ENCODE data around the gene ZMYND10.

DNA sequence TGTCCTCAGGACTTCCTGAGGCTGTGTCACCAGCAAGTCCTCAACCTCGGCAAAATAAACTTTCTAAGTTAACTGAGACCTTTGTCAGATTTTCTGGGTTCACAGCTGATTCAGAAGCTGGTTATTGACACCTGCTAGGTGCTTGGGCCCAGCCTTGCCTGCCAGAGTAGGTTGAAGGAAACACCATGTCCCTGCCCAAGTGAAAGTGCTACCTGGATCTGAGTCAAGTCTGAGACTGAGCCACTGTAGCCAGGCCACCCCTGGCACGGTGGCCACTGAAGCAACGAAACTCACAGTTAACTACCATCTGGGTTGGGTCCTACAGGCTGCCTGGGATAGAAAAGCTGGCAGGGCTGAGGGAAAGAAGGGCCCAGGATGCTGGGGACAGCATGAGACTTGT lies 31.2 kb downstream of the ZMYND10 start:
- TF ChIP-seq, protein P1, sequence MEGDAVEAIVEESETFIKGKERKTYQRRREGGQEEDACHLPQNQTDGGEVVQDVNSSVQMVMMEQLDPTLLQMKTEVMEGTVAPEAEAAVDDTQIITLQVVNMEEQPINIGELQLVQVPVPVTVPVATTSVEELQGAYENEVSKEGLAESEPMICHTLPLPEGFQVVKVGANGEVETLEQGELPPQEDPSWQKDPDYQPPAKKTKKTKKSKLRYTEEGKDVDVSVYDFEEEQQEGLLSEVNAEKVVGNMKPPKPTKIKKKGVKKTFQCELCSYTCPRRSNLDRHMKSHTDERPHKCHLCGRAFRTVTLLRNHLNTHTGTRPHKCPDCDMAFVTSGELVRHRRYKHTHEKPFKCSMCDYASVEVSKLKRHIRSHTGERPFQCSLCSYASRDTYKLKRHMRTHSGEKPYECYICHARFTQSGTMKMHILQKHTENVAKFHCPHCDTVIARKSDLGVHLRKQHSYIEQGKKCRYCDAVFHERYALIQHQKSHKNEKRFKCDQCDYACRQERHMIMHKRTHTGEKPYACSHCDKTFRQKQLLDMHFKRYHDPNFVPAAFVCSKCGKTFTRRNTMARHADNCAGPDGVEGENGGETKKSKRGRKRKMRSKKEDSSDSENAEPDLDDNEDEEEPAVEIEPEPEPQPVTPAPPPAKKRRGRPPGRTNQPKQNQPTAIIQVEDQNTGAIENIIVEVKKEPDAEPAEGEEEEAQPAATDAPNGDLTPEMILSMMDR (IDR thresholded peaks at IDR 0.05): no peak
- TF ChIP-seq EP300 (IDR thresholded peaks at IDR 0.05) (no peak), POLR2A (IDR thresholded peaks at IDR 0.05) (no peak)
